NCI-H82 treated with DMSO at 0.1 percent for 48 hours (cell line): ENCODE results near the gene ARPC1A.
"Not testable (repeated sequence)": the region's sequence is repeated elsewhere in the genome, so short reads cannot be mapped to it uniquely, and the experiment has no call there.

Source experiments
- DNase-seq: peaks from one replicate; lab custom pipeline; 2025; ENCODE audit not compliant: unreplicated experiment; lab: John Stamatoyannopoulos, UW

Gene ARPC1A

GRCh38 chr7:99325592-99326407, at the start of gene ARPC1A:
Gene ARPC1A (plus strand): TSS chr7:99325898. CDS start chr7:99333354, 7,456 bp downstream.
- peak; percentile 61 for DNase-seq

- no peak for DNase-seq
These were observed 47.5 kb upstream of the ARPC1A start for GRCh38 chr7:99278180-99278579.

GRCh38 chr7:99284165-99284564, 41.5 kb upstream of the ARPC1A start:
- DNase-seq: not testable (repeated sequence)

- no peak for DNase-seq
These were observed 37.7 kb upstream of the ARPC1A start for GRCh38 chr7:99287779-99288534.

GRCh38 chr7:99289185-99289584, 36.5 kb upstream of the ARPC1A start:
- no peak for DNase-seq

GRCh38 chr7:99290148-99290547, 35.5 kb upstream of the ARPC1A start:
- not testable (repeated sequence) for DNase-seq

- no peak for DNase-seq
These were observed 34.6 kb upstream of the ARPC1A start for GRCh38 chr7:99290980-99291607.

GRCh38 chr7:99292127-99292526, 33.6 kb upstream of the ARPC1A start:
- DNase-seq: no peak

- DNase-seq: no peak
These were observed 32.5 kb upstream of the ARPC1A start for GRCh38 chr7:99293167-99293566.

GRCh38 chr7:99293650-99294049, 32.0 kb upstream of the ARPC1A start:
- no peak for DNase-seq

- no peak for DNase-seq
These were observed 29.2 kb upstream of the ARPC1A start for GRCh38 chr7:99296471-99296870.

GRCh38 chr7:99301496-99301895, 24.2 kb upstream of the ARPC1A start:
- DNase-seq: no peak

- no peak for DNase-seq
These were observed 20.0 kb upstream of the ARPC1A start for GRCh38 chr7:99305473-99306260.

GRCh38 chr7:99308461-99309074, 17.1 kb upstream of the ARPC1A start:
- DNase-seq: no peak

GRCh38 chr7:99309111-99309510, 16.6 kb upstream of the ARPC1A start:
- DNase-seq: no peak

- DNase-seq: no peak
These were observed 15.7 kb upstream of the ARPC1A start for GRCh38 chr7:99310004-99310403.

- no peak for DNase-seq
These were observed 14.0 kb upstream of the ARPC1A start for GRCh38 chr7:99311702-99312101.

- DNase-seq: no peak
These were observed 13.1 kb upstream of the ARPC1A start for GRCh38 chr7:99312316-99313203.

GRCh38 chr7:99313204-99313573, 12.5 kb upstream of the ARPC1A start:
- DNase-seq: no peak

- DNase-seq: no peak
These were observed 11.2 kb upstream of the ARPC1A start for GRCh38 chr7:99314504-99314903.
